Testis (tissue), 3 donors: ENCODE results near the gene DLG2. TPM values are rescaled to one million over a fixed set of nuclear protein-coding genes. Genes with fewer than 3 reads are reported as not detected.

Experiments
- DNase-seq: peaks from one replicate; pipeline ENCODE4 v3.0.0-alpha.2; 2019
- H3K27ac ChIP-seq, 2 donors: fragments of 200-600 bp; sonication (generic); one replicate each; pipeline ENCODE4 v1.5.1; 2019
- H3K27me3 ChIP-seq: fragments of 200-600 bp; sonication (generic); one replicate; pipeline ENCODE4 v1.5.1; 2019
- H3K36me3 ChIP-seq: fragments of 200-600 bp; sonication (generic); one replicate; pipeline ENCODE4 v1.5.1; 2017; ENCODE audit warnings: low read depth; ENCODE audit errors: missing control alignments
- H3K4me1 ChIP-seq: fragments of 200-600 bp; sonication (generic); one replicate; pipeline ENCODE4 v1.5.1; 2019
- H3K4me3 ChIP-seq, 2 donors: fragments of 200-600 bp; sonication (generic); one replicate each; pipeline ENCODE4 v1.5.1; 2017 to 2019
- H3K9me3 ChIP-seq: fragments of 200-600 bp; sonication (generic); one replicate; pipeline ENCODE4 v1.5.1; 2017
- POLR2A ChIP-seq: fragments of 450-650 bp; IDR thresholded peaks from one replicate; pipeline ENCODE4 v1.6.1; 2017; ENCODE audit warnings: antibody characterized with exemption, mild to moderate bottlenecking, moderate library complexity
- WGBS, 2 donors: methylation state at CpG; one replicate each; pipeline ENCODE4 v1.1.5; 2018; 5-methylcytosine and 5-hydroxymethylcytosine counted together
- intact Hi-C: fragments of 100-400 bp; cut with DNase I; formaldehyde crosslinking; loops from one replicate; pipeline ENCODE4 v1.15.1; 2023; ENCODE audit warnings: low total_unique reads
- polyA plus RNA-seq: library from polyadenylated mRNA; stranded (reverse); fragments of 350-450 nt; fragmentation: Illumina TruSeq; extraction: RNeasy Lipid Tissue Mini Kit (QIAGEN cat#74804); gene quantifications from one replicate; pipeline ENCODE4 v1.2.3, GENCODE V29; 2014; ENCODE audit warnings: low read depth, low replicate concordance; ENCODE audit not compliant: insufficient read depth
- total RNA-seq, 2 donors: library from RNA; depleted of rRNA; stranded (reverse); fragments of >200 nt; gene quantifications; one replicate each; pipeline ENCODE4 v1.2.3, GENCODE V29; 2016
- TF ChIP-seq, protein P1 (sequence below), 3 experiments: fragments of 450-650 bp in 2 of 3; fragments of 200-600 bp in 1 of 3; sonication (generic) in 1 of 3; IDR thresholded peaks; one replicate each; pipeline ENCODE4 v1.5.1; 2016 to 2019; ENCODE audit warnings: antibody characterized with exemption in 3 of 3, mild to moderate bottlenecking in 2 of 3, moderate library complexity in 1 of 3

The DLG2 gene
- total and polyA plus RNA-seq, 3 donors from 2014 or later = 13.8 to 23.0 (median 14.1) TPM

DNA sequence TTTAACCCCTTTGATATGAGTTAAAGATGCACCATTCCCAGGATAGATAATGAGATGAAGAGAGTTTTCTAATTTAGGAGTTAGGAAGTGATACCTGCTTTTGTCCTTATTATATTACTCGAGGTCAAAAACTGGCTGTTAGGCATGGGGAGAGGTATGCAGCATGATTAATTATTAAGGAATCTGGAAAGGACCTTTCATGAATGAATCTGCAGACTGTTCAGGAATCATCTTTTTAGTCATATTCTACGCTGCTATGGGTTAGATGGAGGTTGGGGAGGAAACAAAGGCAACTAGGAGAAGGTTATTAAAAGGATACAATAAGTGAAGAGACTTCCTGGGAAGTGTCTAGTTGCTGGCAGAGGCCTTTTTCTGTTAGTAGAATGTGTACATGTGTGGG, 1848.5 kb downstream of the DLG2 start:
- no peak for DNase-seq
- TF ChIP-seq, protein P1, sequence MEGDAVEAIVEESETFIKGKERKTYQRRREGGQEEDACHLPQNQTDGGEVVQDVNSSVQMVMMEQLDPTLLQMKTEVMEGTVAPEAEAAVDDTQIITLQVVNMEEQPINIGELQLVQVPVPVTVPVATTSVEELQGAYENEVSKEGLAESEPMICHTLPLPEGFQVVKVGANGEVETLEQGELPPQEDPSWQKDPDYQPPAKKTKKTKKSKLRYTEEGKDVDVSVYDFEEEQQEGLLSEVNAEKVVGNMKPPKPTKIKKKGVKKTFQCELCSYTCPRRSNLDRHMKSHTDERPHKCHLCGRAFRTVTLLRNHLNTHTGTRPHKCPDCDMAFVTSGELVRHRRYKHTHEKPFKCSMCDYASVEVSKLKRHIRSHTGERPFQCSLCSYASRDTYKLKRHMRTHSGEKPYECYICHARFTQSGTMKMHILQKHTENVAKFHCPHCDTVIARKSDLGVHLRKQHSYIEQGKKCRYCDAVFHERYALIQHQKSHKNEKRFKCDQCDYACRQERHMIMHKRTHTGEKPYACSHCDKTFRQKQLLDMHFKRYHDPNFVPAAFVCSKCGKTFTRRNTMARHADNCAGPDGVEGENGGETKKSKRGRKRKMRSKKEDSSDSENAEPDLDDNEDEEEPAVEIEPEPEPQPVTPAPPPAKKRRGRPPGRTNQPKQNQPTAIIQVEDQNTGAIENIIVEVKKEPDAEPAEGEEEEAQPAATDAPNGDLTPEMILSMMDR (IDR thresholded peaks at IDR 0.05) = no peak
- TF ChIP-seq POLR2A = no peak
- H3K9me3 ChIP-seq = no peaks in the 10 kb centered on the region
- H3K4me1 ChIP-seq = no peaks in the 10 kb centered on the region
- H3K36me3 ChIP-seq = no peaks in the 10 kb centered on the region
- no peak overlapping the region for H3K27ac ChIP-seq
- intact Hi-C loops = no loop called here
- WGBS, 2 donors = 39 to 43% methylated on average over 2 of the region's 2 CpGs
- H3K4me3 ChIP-seq = no peak overlapping the region
- H3K27me3 ChIP-seq = no peaks in the 10 kb centered on the region

DNA sequence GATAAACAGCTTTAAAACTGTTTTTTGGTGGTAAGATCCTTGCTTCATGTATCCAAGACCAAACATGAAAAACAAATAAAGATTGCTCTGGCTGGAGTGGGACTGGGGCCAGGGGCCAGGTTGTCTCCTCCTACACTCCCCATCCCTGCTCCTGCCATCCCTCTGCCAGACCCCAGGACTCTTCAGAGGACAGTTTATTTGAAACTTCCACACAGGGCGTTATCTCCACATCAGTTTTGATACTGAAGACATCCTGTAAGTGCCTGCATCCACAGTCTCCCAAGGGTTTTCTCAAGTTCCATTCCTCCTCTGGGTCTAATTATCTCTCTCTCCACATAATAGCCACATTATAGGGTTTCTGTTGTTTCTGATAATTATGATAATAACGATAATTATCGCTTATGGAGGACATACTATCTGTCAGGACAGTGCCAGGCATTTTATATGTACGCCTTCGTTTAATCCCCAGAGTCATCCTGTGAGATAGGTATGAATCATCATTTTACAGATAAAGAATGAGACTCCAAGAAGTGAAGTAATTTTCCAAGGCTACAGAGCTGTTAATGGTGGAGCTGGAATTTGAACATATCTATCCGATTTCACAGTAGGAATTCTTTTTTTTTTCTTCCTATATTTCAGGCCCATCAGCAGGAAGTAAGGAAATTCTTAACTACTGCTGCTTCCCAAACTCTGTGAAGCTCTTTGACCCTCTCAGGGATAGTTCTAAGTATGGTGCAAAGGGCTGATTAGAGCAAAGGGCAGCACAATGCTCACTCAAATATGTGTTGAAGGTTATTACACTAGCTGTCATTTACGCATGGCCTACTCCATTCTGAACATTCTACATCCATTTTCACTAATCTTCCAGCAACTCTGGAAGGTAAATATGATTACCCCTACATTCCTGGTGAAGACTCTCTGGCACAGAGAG, 1852.9 kb downstream of the DLG2 start:
- WGBS, 2 donors = 57 to 63% methylated on average over 7 of the region's 7 CpGs
- no peak for TF ChIP-seq POLR2A
- TF ChIP-seq, protein P1 (IDR thresholded peaks at IDR 0.05) = no peak
- Histone ChIP-seq H3K9me3 (no peaks in the 10 kb centered on the region), H3K27ac (no peak overlapping the region), H3K4me3 (no peak overlapping the region), H3K27me3 (no peaks in the 10 kb centered on the region), H3K4me1 (no peaks in the 10 kb centered on the region), H3K36me3 (no peaks in the 10 kb centered on the region)
- intact Hi-C loops = no loop called here
- DNase-seq = no peak

DNA sequence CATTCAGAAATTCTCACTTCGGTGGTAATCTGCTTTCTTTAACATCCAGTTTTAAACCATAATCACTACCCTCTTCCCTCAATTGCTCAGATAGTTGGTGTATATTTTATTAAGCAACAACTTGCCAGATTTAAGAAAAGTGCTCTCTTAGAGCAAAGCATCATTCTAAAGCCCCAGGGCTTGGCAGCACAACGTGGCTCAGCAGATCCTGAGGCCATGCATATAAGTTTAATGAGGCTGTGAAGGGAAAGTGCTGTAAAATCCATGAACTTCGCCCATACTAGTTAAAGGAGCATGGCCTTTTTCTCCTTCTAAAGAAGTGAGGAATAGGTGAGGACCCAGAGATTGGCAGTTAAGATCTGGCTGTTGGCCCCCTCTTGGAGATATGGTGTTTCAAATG, 1858.7 kb downstream of the DLG2 start:
- intact Hi-C loops = no loop called here
- Histone ChIP-seq H3K27ac (no peak overlapping the region), H3K4me1 (no peaks in the 10 kb centered on the region), H3K27me3 (no peaks in the 10 kb centered on the region), H3K9me3 (no peaks in the 10 kb centered on the region), H3K36me3 (no peaks in the 10 kb centered on the region), H3K4me3 (no peak overlapping the region)
- TF ChIP-seq POLR2A = no peak
- DNase-seq = no peak
- 68 to 76% methylated on average over 3 of the region's 3 CpGs for WGBS, 2 donors

DNA sequence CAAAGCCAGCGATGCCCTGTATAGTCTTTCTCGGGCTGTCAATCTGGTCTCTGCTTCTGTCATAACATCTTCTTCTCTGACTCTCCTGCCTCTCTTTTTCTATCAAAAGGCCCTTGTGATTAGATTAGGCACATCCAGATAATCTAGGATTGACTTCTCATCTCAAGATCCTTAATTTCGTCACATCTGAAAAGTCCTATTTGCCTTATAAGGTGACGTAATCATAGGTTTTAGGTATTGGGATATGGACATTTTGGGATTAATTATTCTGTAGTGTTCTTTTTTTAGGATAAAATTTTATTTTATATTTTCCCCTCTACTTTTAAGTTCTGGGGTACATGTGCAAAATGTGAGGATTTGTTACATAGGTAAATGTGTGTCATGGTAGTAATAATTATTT, 1860.2 kb downstream of the DLG2 start:
- TF ChIP-seq POLR2A = no peak
- TF ChIP-seq, protein P1 (IDR thresholded peaks at IDR 0.05) = no peak
- no peak for DNase-seq
- Histone ChIP-seq H3K36me3 (no peaks in the 10 kb centered on the region), H3K27ac (no peak overlapping the region), H3K4me1 (no peaks in the 10 kb centered on the region), H3K4me3 (no peak overlapping the region), H3K9me3 (no peaks in the 10 kb centered on the region), H3K27me3 (no peaks in the 10 kb centered on the region)
- 86 to 90% methylated on average over 4 of the region's 4 CpGs for WGBS, 2 donors
- intact Hi-C loops = no loop called here

DNA sequence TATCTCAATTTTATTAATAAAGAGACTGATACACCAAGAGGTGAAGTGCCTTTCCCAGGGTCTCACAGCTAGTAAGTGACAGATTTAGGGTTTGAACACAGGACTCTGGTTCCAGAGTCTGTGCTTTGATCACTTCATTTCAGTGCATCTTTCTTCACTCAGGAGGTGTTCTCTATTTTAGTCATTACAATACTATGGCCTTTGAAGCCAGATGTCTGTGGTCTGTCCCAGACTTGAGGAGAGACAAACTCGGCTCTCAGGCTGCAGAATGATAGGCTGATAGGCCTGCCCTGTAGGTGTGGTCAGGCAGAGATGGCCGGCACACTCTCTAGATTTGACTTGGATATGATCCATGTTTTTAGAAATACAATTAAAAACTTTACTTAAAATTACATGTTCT, 1862.5 kb downstream of the DLG2 start:
- Histone ChIP-seq H3K4me3 (no peak overlapping the region), H3K4me1 (no peaks in the 10 kb centered on the region), H3K27me3 (no peaks in the 10 kb centered on the region), H3K36me3 (no peaks in the 10 kb centered on the region), H3K9me3 (no peaks in the 10 kb centered on the region), H3K27ac (no peak overlapping the region)
- DNase-seq = no peak
- 59 to 61% methylated on average over 2 of the region's 2 CpGs for WGBS, 2 donors
- TF ChIP-seq POLR2A = no peak
- TF ChIP-seq, protein P1 (IDR thresholded peaks at IDR 0.05) = no peak
- intact Hi-C loops = no loop called here
